H9 (cell line): Measurements from ENCODE around the gene KCTD2. TPM values are rescaled to one million over a fixed set of nuclear protein-coding genes. Genes with fewer than 3 reads are reported as not detected.

Experiments
- DNase-seq: peaks from one replicate; pipeline ENCODE4 v3.0.0-alpha.2; 2017
- H2AFZ ChIP-seq: one replicate; pipeline ENCODE4 v1.6.1; 2013; ENCODE audit warnings: mild to moderate bottlenecking, low read length, control low read depth, moderate library complexity
- H2AK5ac ChIP-seq: 2 replicates; pipeline ENCODE4 v1.6.1; 2013; ENCODE audit warnings: low read length, control low read depth, mixed read lengths; ENCODE audit not compliant: insufficient read length
- H2BK120ac ChIP-seq: one replicate; pipeline ENCODE4 v1.6.1; 2013; ENCODE audit warnings: low read depth, mild to moderate bottlenecking, low read length, control low read depth, inconsistent platforms; ENCODE audit not compliant: poor library complexity, severe bottlenecking
- H2BK12ac ChIP-seq: 2 replicates; pipeline ENCODE4 v1.6.1; 2013; ENCODE audit warnings: low read length, control low read depth, mixed read lengths, low read depth; ENCODE audit not compliant: insufficient read length
- H2BK15ac ChIP-seq: 2 replicates; pipeline ENCODE4 v1.6.1; 2013; ENCODE audit warnings: low read depth, low read length, control low read depth
- H2BK20ac ChIP-seq: one replicate; pipeline ENCODE4 v1.6.1; 2013; ENCODE audit warnings: low read depth, mild to moderate bottlenecking, low read length, control low read depth, inconsistent platforms; ENCODE audit not compliant: poor library complexity, severe bottlenecking
- H2BK5ac ChIP-seq: 2 replicates; pipeline ENCODE4 v1.6.1; 2013; ENCODE audit warnings: low read length, control low read depth, mixed read lengths; ENCODE audit not compliant: insufficient read length
- H3K14ac ChIP-seq: 2 replicates; pipeline ENCODE4 v1.6.1; 2013; ENCODE audit warnings: low read length, control low read depth; ENCODE audit not compliant: insufficient read depth
- H3K18ac ChIP-seq: 2 replicates; pipeline ENCODE4 v1.6.1; 2013; ENCODE audit warnings: low read depth, mild to moderate bottlenecking, mixed read lengths, low read length, control low read depth; ENCODE audit not compliant: insufficient read length
- H3K23ac ChIP-seq: 2 replicates; pipeline ENCODE4 v1.6.1; 2013; ENCODE audit warnings: low read length, control low read depth, mixed read lengths, low read depth; ENCODE audit not compliant: insufficient read length
- H3K23me2 ChIP-seq: 2 replicates; pipeline ENCODE4 v1.6.1; 2013; ENCODE audit warnings: low read depth, mild to moderate bottlenecking, mixed read lengths, low read length, control low read depth; ENCODE audit not compliant: insufficient read length, poor library complexity, severe bottlenecking
- H3K27ac ChIP-seq: 2 replicates; pipeline ENCODE4 v1.5.1; 2013; ENCODE audit warnings: low read length, control low read depth, mixed read lengths, low read depth; ENCODE audit not compliant: insufficient read length
- H3K27me3 ChIP-seq: 2 replicates; pipeline ENCODE4 v1.6.1; 2013; ENCODE audit warnings: low read length, control low read depth, inconsistent platforms; ENCODE audit not compliant: insufficient read depth
- H3K4ac ChIP-seq: 2 replicates; pipeline ENCODE4 v1.6.1; 2013; ENCODE audit warnings: low read depth, mild to moderate bottlenecking, control low read depth, inconsistent platforms, low read length, moderate library complexity
- H3K4me1 ChIP-seq: 2 replicates; pipeline ENCODE4 v1.6.1; 2013; ENCODE audit warnings: low read length, control low read depth, inconsistent platforms; ENCODE audit not compliant: insufficient read depth
- H3K4me2 ChIP-seq: 2 replicates; pipeline ENCODE4 v1.6.1; 2013; ENCODE audit warnings: low read length, control low read depth, mixed read lengths; ENCODE audit not compliant: insufficient read length, insufficient read depth
- H3K56ac ChIP-seq: 2 replicates; pipeline ENCODE4 v1.6.1; 2013; ENCODE audit warnings: low read depth, mild to moderate bottlenecking, mixed read lengths, low read length, control low read depth; ENCODE audit not compliant: insufficient read length
- H3K79me1 ChIP-seq: 2 replicates; pipeline ENCODE4 v1.6.1; 2013; ENCODE audit warnings: low read depth, mild to moderate bottlenecking, moderate library complexity, low read length, control low read depth, inconsistent platforms; ENCODE audit not compliant: insufficient read depth, poor library complexity, severe bottlenecking
- H3K79me2 ChIP-seq: 2 replicates; pipeline ENCODE4 v1.6.1; 2013; ENCODE audit warnings: low read length, control low read depth, inconsistent platforms; ENCODE audit not compliant: insufficient read depth
- H3K9ac ChIP-seq: 2 replicates; pipeline ENCODE4 v1.6.1; 2013; ENCODE audit warnings: low read length, control low read depth, mixed read lengths; ENCODE audit not compliant: insufficient read length; ENCODE audit errors: extremely low read depth
- H3K9me3 ChIP-seq: one replicate; pipeline ENCODE4 v1.6.1; 2013; ENCODE audit warnings: low read depth, low read length, inconsistent platforms; ENCODE audit not compliant: control insufficient read depth
- H3T11ph ChIP-seq: one replicate; pipeline ENCODE4 v1.6.1; 2013; ENCODE audit warnings: mild to moderate bottlenecking, low read length, control low read depth, inconsistent platforms
- H4K20me1 ChIP-seq: one replicate; pipeline ENCODE4 v1.6.1; 2013; ENCODE audit not compliant: control insufficient read depth, insufficient read length, insufficient read depth
- H4K5ac ChIP-seq: 2 replicates; pipeline ENCODE4 v1.6.1; 2013; ENCODE audit warnings: low read depth, mild to moderate bottlenecking, mixed read lengths, low read length, control low read depth; ENCODE audit not compliant: insufficient read length
- H4K8ac ChIP-seq: replicated peaks from 2 replicates; pipeline ENCODE4 v1.6.1; 2013; ENCODE audit warnings: low read length, control low read depth, mixed read lengths, low read depth; ENCODE audit not compliant: insufficient read length
- H4K91ac ChIP-seq: 2 replicates; pipeline ENCODE4 v1.6.1; 2013; ENCODE audit warnings: low read depth, mild to moderate bottlenecking, moderate library complexity, mixed read lengths, low read length, control low read depth; ENCODE audit not compliant: insufficient read length
- H3K27ac Mint-ChIP-seq, 3 experiments: 2 replicates in 2 of 3; 3 replicates in 1 of 3; pipeline ENCODE4 v1.8.0; 2020 to 2021; ENCODE audit warnings: mixed read lengths in 3 of 3, mild to moderate bottlenecking in 1 of 3, moderate library complexity in 1 of 3
- H3K27me3 Mint-ChIP-seq: 2 replicates; pipeline ENCODE4 v1.8.0; 2021; ENCODE audit warnings: low read depth, mild to moderate bottlenecking, moderate library complexity, mixed read lengths
- H3K36me3 Mint-ChIP-seq, 3 experiments: 2 replicates in 2 of 3; 3 replicates in 1 of 3; pipeline ENCODE4 v1.8.0; 2020 to 2021; ENCODE audit warnings: low read depth in 3 of 3, mixed read lengths in 3 of 3; ENCODE audit not compliant: insufficient read depth in 1 of 3
- H3K4me1 Mint-ChIP-seq, 2 experiments: 2 replicates each; pipeline ENCODE4 v1.8.0; 2020; ENCODE audit warnings: mixed read lengths in 2 of 2
- H3K4me3 Mint-ChIP-seq, 2 experiments: 2 replicates in 1 of 2; 3 replicates in 1 of 2; pipeline ENCODE4 v1.8.0; 2020 to 2021; ENCODE audit warnings: mild to moderate bottlenecking in 2 of 2, mixed read lengths in 2 of 2, moderate library complexity in 1 of 2
- H3K9me3 Mint-ChIP-seq, 2 experiments: 2 replicates in 1 of 2; 3 replicates in 1 of 2; pipeline ENCODE4 v1.8.0; 2020; ENCODE audit warnings: mild to moderate bottlenecking in 2 of 2, mixed read lengths in 2 of 2, moderate library complexity in 1 of 2
- WGBS: extraction: QIAGEN DNeasy Blood & Tissue Kit; methylation state at CpG from one replicate; pipeline ENCODE4 v1.1.7; 2013; ENCODE audit warnings: missing lambda C conversion rate, low lambda C conversion rate, mixed read lengths; ENCODE audit not compliant: insufficient read length; ENCODE audit errors: extremely low coverage; 5-methylcytosine and 5-hydroxymethylcytosine counted together
- total RNA-seq: library from RNA; stranded (reverse); gene quantifications from 2 replicates; pipeline ENCODE4 v1.2.1, GENCODE V29; 2021
- TF ChIP-seq, protein P1 (sequence below): fragments of 200-600 bp; sonication (generic); conservative IDR thresholded peaks from 3 replicates; pipeline ENCODE4 v1.8.0; 2021; ENCODE audit warnings: antibody characterized with exemption, mild to moderate bottlenecking

KCTD2 gene
- total RNA-seq, 1 experiment from 2014 or later = 40.1 TPM

DNA sequence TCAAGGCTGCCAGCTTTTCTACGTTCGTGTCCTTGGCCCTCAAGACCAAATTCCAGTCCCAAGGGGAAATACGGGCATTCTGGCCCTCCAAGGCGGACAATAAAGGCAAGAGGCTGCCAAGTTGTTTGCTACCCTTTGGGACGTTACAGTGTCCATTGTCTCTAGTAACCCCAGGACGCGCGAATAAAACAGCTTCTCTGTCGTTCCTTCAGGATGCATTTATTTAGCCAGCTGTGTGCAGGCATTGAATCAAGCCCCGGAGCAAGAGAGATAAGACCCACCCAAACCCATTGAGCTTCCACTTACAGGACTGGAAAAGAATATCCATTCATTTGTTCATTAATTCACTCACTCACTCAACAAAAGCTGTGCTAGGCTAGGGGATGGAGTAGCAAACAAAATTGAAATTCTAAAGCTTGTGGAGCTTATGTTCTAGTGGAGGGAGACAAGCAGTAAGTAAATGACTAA, 33.9 kb upstream of the KCTD2 start:
- Histone ChIP-seq H3K4me2 (peak overlapping the region; percentile 97), H2AFZ (no peak overlapping the region)

More for the DNA sequence above, 33.9 kb upstream of the KCTD2 start:
- Histone ChIP-seq H2BK5ac (no peak overlapping the region), H2BK15ac (no peak overlapping the region), H2BK120ac (no peak overlapping the region), H4K20me1 (no peaks in the 10 kb centered on the region), H3K27ac (peak overlapping the region; percentile 63), H3K4me1 (no peaks in the 10 kb centered on the region; the same call in 1 of the 2 replicates), H3T11ph (no peak overlapping the region), H3K9me3 (no peaks in the 10 kb centered on the region), H4K91ac (no peak overlapping the region), H3K18ac (peak overlapping the region; percentile 8), H4K5ac (no peak overlapping the region), H3K79me1 (no peaks in the 10 kb centered on the region), H3K9ac (peak overlapping the region; percentile 95), H3K23me2 (peaks cover 10% of the 10 kb centered on the region), H2AK5ac (no peak overlapping the region), H4K8ac (no peak overlapping the region), H3K4ac (no peak overlapping the region), H2BK12ac (peak overlapping the region; percentile 3), H3K23ac (no peak overlapping the region), H3K27me3 (no peaks in the 10 kb centered on the region), H3K14ac (peak overlapping the region; percentile 99), H3K79me2 (no peaks in the 10 kb centered on the region), H2BK20ac (no peak overlapping the region), H3K56ac (no peak overlapping the region)
- DNase-seq = no peak
- H3K9me3 Mint-ChIP-seq = no peaks in the 10 kb centered on the region
- H3K27ac Mint-ChIP-seq = peak overlapping the region; percentile 46 to 91 (median 81); a peak in 5 of 7 replicates
- peak overlapping the region; percentile 87 for H3K4me3 Mint-ChIP-seq
- peaks cover 23 to 25% of the 10 kb centered on the region in 2 experiments for H3K4me1 Mint-ChIP-seq
- TF ChIP-seq, protein P1, sequence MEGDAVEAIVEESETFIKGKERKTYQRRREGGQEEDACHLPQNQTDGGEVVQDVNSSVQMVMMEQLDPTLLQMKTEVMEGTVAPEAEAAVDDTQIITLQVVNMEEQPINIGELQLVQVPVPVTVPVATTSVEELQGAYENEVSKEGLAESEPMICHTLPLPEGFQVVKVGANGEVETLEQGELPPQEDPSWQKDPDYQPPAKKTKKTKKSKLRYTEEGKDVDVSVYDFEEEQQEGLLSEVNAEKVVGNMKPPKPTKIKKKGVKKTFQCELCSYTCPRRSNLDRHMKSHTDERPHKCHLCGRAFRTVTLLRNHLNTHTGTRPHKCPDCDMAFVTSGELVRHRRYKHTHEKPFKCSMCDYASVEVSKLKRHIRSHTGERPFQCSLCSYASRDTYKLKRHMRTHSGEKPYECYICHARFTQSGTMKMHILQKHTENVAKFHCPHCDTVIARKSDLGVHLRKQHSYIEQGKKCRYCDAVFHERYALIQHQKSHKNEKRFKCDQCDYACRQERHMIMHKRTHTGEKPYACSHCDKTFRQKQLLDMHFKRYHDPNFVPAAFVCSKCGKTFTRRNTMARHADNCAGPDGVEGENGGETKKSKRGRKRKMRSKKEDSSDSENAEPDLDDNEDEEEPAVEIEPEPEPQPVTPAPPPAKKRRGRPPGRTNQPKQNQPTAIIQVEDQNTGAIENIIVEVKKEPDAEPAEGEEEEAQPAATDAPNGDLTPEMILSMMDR = no peak
- no peaks in the 10 kb centered on the region; the same call in 1 of the 2 replicates for H3K27me3 Mint-ChIP-seq
- H3K36me3 Mint-ChIP-seq = peaks cover 6 to 20% (median 13%) of the 10 kb centered on the region in 3 experiments; a peak in 4 of 7 replicates
- WGBS = no CpG with 5 or more reads among the region's 10 CpGs
